ENCODE data around the gene ALS2CL.

Gene ALS2CL

DNA sequence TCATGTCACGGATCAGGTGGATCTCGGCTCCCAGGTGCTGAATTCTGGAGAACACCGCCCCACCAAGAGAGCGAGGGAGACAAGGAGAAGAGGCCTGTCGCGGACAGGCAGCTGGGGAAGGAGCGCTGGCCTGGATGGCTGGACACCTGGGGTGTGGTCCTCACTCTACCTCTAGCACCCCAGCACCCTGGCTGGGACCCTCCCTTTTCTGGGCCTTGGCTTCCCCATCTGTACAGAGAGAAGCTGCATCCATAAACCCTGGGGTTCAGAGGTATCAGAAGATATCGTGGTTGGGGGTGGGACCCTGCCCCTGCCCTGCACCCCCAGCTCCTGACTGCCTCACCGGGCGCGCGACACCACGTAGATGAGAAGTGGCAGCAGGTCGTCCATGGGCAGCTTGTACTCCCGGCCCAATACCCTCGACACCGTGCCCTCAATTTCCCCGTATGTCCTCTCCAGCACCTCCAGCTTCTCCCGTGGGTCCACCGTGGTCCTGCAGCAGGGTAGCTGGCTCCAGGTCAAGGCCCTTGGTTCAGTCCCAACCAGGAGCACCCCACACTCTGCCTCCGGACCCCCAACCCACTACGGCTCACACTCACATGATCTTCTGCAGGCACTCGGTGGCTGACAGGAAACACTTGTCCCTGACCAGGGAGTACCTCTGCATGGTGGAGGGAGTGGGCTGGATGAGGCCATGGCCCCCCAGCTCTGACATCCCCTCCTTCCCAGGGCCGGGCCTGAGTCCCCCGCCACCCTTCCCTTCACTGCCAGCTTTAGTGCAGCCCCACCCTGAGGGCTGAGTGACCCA, 21.7 kb downstream of the ALS2CL start:
- no peak overlapping the region for H2BK5ac ChIP-seq (ENCODE audit: low read depth, low read length, poor library complexity, severe bottlenecking)
- H2AK5ac ChIP-seq (ENCODE audit: low read length, severe bottlenecking) = no peak overlapping the region
- no peak overlapping the region for H3K4ac ChIP-seq (ENCODE audit: low read depth in 1 of 2, low read length in 2 of 2)
- no peak overlapping the region for H3K9ac ChIP-seq (ENCODE audit: low read length)
- no peak overlapping the region for H2BK120ac ChIP-seq (ENCODE audit: low read depth, low read length)
- H3K27me3 ChIP-seq (ENCODE audit: control insufficient read depth in 1 of 2, insufficient read depth in 1 of 2, low read length in 2 of 2) = peaks cover 7 to 23% of the 10 kb centered on the region in 2 experiments
- H3K9me3 ChIP-seq (ENCODE audit: control insufficient read depth, low read length) = no peaks in the 10 kb centered on the region
- H3K18ac ChIP-seq (ENCODE audit: low read depth in 1 of 2, low read length in 2 of 2) = no peak overlapping the region
- H4K91ac ChIP-seq (ENCODE audit: low read length) = no peak overlapping the region
- DNase-seq = no peak
- no peak overlapping the region for H3K4me3 ChIP-seq (ENCODE audit: insufficient read depth in 1 of 2, low read depth in 1 of 2, low read length in 2 of 2)
- H3K79me1 ChIP-seq (replicated peaks; ENCODE audit: low read length, poor library complexity, severe bottlenecking) = no peaks in the 10 kb centered on the region
- H3K27ac ChIP-seq (ENCODE audit: low read length, poor library complexity, severe bottlenecking) = no peak overlapping the region
- H3K4me2 ChIP-seq (ENCODE audit: low read length, poor library complexity, severe bottlenecking) = no peak overlapping the region
- no peak overlapping the region for H2BK15ac ChIP-seq (ENCODE audit: low read depth, poor library complexity, severe bottlenecking)
- no peak overlapping the region for H4K8ac ChIP-seq (ENCODE audit: low read length)
- 92% methylated on average over 22 of the region's 25 CpGs for WGBS
- no peak overlapping the region for H3K23ac ChIP-seq (ENCODE audit: low read length in 2 of 2)
- no peak overlapping the region for H2BK12ac ChIP-seq (ENCODE audit: low read length in 2 of 2)
- no peaks in the 10 kb centered on the region for H3K36me3 ChIP-seq (ENCODE audit: control insufficient read depth in 1 of 2, insufficient read depth in 2 of 2, low read depth in 1 of 2, low read length in 2 of 2)
- H3K4me1 ChIP-seq (ENCODE audit: control insufficient read depth, insufficient read depth, low read depth, low read length) = peaks cover 4% of the 10 kb centered on the region
- no peak overlapping the region for H3K14ac ChIP-seq (ENCODE audit: low read length in 2 of 2)
- no peak overlapping the region for H2AFZ ChIP-seq (ENCODE audit: low read depth, low read length)

DNA sequence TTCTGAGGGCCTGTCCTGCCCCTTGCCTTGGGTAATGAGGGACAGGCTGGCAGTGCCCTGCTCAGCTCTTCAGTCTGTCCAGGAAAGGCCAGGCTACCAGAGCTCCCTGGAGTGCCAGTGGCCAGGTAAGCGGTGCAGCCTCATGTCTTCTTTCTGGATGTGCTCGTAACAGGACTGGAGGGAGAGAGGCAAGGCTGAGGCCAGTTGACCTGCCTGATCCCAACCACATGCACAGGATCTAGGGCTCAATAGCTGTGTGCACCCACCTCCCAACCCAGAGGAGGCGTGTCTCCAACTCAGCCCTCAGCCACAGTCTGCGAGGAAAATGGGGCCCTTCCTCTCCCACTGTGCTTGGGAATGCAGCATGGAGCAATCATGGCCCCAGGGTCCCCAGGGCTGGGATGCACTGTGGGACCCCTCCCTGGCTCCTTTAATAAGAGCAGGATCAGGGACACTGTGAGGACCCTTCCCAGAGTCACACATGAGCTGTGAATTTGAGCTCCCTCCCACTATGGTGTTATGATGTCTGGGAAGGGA, 22.5 kb downstream of the ALS2CL start:
- Histone ChIP-seq H4K91ac (ENCODE audit: low read length) (no peak overlapping the region), H2AFZ (ENCODE audit: low read depth, low read length) (no peak overlapping the region), H3K18ac (ENCODE audit: low read depth in 1 of 2, low read length in 2 of 2) (no peak overlapping the region), H2BK12ac (ENCODE audit: low read length in 2 of 2) (no peak overlapping the region), H2BK5ac (ENCODE audit: low read depth, low read length, poor library complexity, severe bottlenecking) (no peak overlapping the region), H2BK120ac (ENCODE audit: low read depth, low read length) (no peak overlapping the region), H3K9me3 (ENCODE audit: control insufficient read depth, low read length) (no peaks in the 10 kb centered on the region), H4K8ac (ENCODE audit: low read length) (no peak overlapping the region), H3K23ac (ENCODE audit: low read length in 2 of 2) (no peak overlapping the region), H3K4me3 (ENCODE audit: insufficient read depth in 1 of 2, low read depth in 1 of 2, low read length in 2 of 2) (no peak overlapping the region), H3K4ac (ENCODE audit: low read depth in 1 of 2, low read length in 2 of 2) (no peak overlapping the region), H3K27ac (ENCODE audit: low read length, poor library complexity, severe bottlenecking) (no peak overlapping the region), H3K4me2 (ENCODE audit: low read length, poor library complexity, severe bottlenecking) (no peak overlapping the region), H3K79me1 (replicated peaks; ENCODE audit: low read length, poor library complexity, severe bottlenecking) (no peaks in the 10 kb centered on the region), H3K9ac (ENCODE audit: low read length) (no peak overlapping the region), H3K14ac (ENCODE audit: low read length in 2 of 2) (no peak overlapping the region), H2AK5ac (ENCODE audit: low read length, severe bottlenecking) (no peak overlapping the region), H2BK15ac (ENCODE audit: low read depth, poor library complexity, severe bottlenecking) (no peak overlapping the region), H3K27me3 (ENCODE audit: control insufficient read depth in 1 of 2, insufficient read depth in 1 of 2, low read length in 2 of 2) (peaks cover 10 to 26% of the 10 kb centered on the region in 2 experiments), H3K36me3 (ENCODE audit: control insufficient read depth in 1 of 2, insufficient read depth in 2 of 2, low read depth in 1 of 2, low read length in 2 of 2) (no peaks in the 10 kb centered on the region), H3K4me1 (ENCODE audit: control insufficient read depth, insufficient read depth, low read depth, low read length) (peaks cover 2% of the 10 kb centered on the region)
- no peak for DNase-seq
- 96% methylated on average over 4 of the region's 4 CpGs for WGBS

DNA sequence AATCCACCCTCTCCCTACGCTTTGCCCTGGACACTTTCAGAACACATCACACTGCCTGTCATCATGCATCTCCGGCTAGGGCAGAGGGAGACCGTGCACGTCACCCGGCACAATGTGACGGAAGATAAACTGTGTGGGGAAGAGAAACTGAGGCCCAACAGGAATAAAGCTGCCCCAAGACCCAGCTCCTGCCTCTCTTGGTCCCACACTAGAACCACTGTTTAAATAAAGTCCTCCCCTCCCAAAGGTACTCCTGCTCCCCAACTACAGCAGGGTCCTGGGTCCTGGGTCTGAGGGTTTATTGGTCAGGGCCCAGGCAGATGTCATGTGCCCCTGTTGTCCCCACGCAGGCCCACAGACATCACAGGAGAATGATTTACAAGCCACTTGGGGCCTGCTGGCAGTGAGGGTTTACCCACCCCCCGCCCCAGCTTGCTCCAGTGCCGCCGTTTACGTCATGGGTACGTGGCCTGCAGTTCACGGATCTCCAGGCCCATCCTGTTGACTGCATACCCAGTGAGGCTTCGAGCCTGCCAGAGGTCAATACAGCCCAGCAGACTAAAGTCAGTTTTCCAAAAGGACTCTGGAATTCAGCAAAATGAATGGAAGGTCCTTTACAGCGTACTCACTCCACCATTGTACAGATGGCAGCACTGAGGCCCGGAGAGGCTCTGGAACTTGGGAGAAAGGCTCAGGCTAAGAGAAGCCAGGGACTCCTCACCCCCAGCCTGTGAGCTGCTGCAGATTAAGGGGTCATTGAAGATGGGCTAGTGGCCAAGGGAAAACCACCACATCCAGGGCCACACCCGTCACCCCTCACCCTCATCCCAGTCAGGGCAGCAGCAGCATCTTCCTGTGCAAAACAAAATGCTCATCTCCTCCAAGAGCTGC, 23.2 kb downstream of the ALS2CL start:
- no peak overlapping the region for H2BK120ac ChIP-seq (ENCODE audit: low read depth, low read length)
- H4K91ac ChIP-seq (ENCODE audit: low read length) = no peak overlapping the region
- WGBS = 86% methylated on average over 16 of the region's 17 CpGs
- no peaks in the 10 kb centered on the region for H3K36me3 ChIP-seq (ENCODE audit: control insufficient read depth in 1 of 2, insufficient read depth in 2 of 2, low read depth in 1 of 2, low read length in 2 of 2)
- no peak overlapping the region for H4K8ac ChIP-seq (ENCODE audit: low read length)
- no peak overlapping the region for H2BK5ac ChIP-seq (ENCODE audit: low read depth, low read length, poor library complexity, severe bottlenecking)
- no peak overlapping the region for H2AK5ac ChIP-seq (ENCODE audit: low read length, severe bottlenecking)
- H2BK15ac ChIP-seq (ENCODE audit: low read depth, poor library complexity, severe bottlenecking) = no peak overlapping the region
- no peak overlapping the region for H2AFZ ChIP-seq (ENCODE audit: low read depth, low read length)
- no peak overlapping the region for H2BK12ac ChIP-seq (ENCODE audit: low read length in 2 of 2)
- H3K4me1 ChIP-seq (ENCODE audit: control insufficient read depth, insufficient read depth, low read depth, low read length) = peaks cover 2% of the 10 kb centered on the region
- no peak overlapping the region for H3K23ac ChIP-seq (ENCODE audit: low read length in 2 of 2)
- H3K27ac ChIP-seq (ENCODE audit: low read length, poor library complexity, severe bottlenecking) = no peak overlapping the region
- no peak overlapping the region for H3K4me2 ChIP-seq (ENCODE audit: low read length, poor library complexity, severe bottlenecking)
- no peak overlapping the region for H3K14ac ChIP-seq (ENCODE audit: low read length in 2 of 2)
- peaks cover 10 to 30% of the 10 kb centered on the region in 2 experiments for H3K27me3 ChIP-seq (ENCODE audit: control insufficient read depth in 1 of 2, insufficient read depth in 1 of 2, low read length in 2 of 2)
- no peak for DNase-seq
- no peaks in the 10 kb centered on the region for H3K9me3 ChIP-seq (ENCODE audit: control insufficient read depth, low read length)
- no peak overlapping the region for H3K18ac ChIP-seq (ENCODE audit: low read depth in 1 of 2, low read length in 2 of 2)
- H3K4ac ChIP-seq (ENCODE audit: low read depth in 1 of 2, low read length in 2 of 2) = no peak overlapping the region
- H3K79me1 ChIP-seq (replicated peaks; ENCODE audit: low read length, poor library complexity, severe bottlenecking) = no peaks in the 10 kb centered on the region
- no peak overlapping the region for H3K9ac ChIP-seq (ENCODE audit: low read length)
- H3K4me3 ChIP-seq (ENCODE audit: insufficient read depth in 1 of 2, low read depth in 1 of 2, low read length in 2 of 2) = no peak overlapping the region
